H9 (cell line): Measurements from ENCODE around the gene RABL3. TPM values are rescaled to one million over a fixed set of nuclear protein-coding genes. Genes with fewer than 3 reads are reported as not detected.
A peak's percentile ranks its signal among the peaks of the same experiment; 100 is the strongest.
"Not testable (repeated sequence)": the region's sequence is repeated elsewhere in the genome, so short reads cannot be mapped to it uniquely, and the experiment has no call there.

Source experiments
- DNase-seq: peaks from one replicate; pipeline ENCODE4 v3.0.0-alpha.2; 2017
- H2AFZ ChIP-seq: one replicate; pipeline ENCODE4 v1.6.1; 2013; ENCODE audit warnings: mild to moderate bottlenecking, low read length, control low read depth, moderate library complexity
- H2AK5ac ChIP-seq: 2 replicates; pipeline ENCODE4 v1.6.1; 2013; ENCODE audit warnings: low read length, control low read depth, mixed read lengths; ENCODE audit not compliant: insufficient read length
- H2BK120ac ChIP-seq: one replicate; pipeline ENCODE4 v1.6.1; 2013; ENCODE audit warnings: low read depth, mild to moderate bottlenecking, low read length, control low read depth, inconsistent platforms; ENCODE audit not compliant: poor library complexity, severe bottlenecking
- H2BK12ac ChIP-seq: 2 replicates; pipeline ENCODE4 v1.6.1; 2013; ENCODE audit warnings: low read length, control low read depth, mixed read lengths, low read depth; ENCODE audit not compliant: insufficient read length
- H2BK15ac ChIP-seq: 2 replicates; pipeline ENCODE4 v1.6.1; 2013; ENCODE audit warnings: low read depth, low read length, control low read depth
- H2BK20ac ChIP-seq: one replicate; pipeline ENCODE4 v1.6.1; 2013; ENCODE audit warnings: low read depth, mild to moderate bottlenecking, low read length, control low read depth, inconsistent platforms; ENCODE audit not compliant: poor library complexity, severe bottlenecking
- H2BK5ac ChIP-seq: 2 replicates; pipeline ENCODE4 v1.6.1; 2013; ENCODE audit warnings: low read length, control low read depth, mixed read lengths; ENCODE audit not compliant: insufficient read length
- H3K14ac ChIP-seq: 2 replicates; pipeline ENCODE4 v1.6.1; 2013; ENCODE audit warnings: low read length, control low read depth; ENCODE audit not compliant: insufficient read depth
- H3K18ac ChIP-seq: 2 replicates; pipeline ENCODE4 v1.6.1; 2013; ENCODE audit warnings: low read depth, mild to moderate bottlenecking, mixed read lengths, low read length, control low read depth; ENCODE audit not compliant: insufficient read length
- H3K23ac ChIP-seq: 2 replicates; pipeline ENCODE4 v1.6.1; 2013; ENCODE audit warnings: low read length, control low read depth, mixed read lengths, low read depth; ENCODE audit not compliant: insufficient read length
- H3K23me2 ChIP-seq: 2 replicates; pipeline ENCODE4 v1.6.1; 2013; ENCODE audit warnings: low read depth, mild to moderate bottlenecking, mixed read lengths, low read length, control low read depth; ENCODE audit not compliant: insufficient read length, poor library complexity, severe bottlenecking
- H3K27ac ChIP-seq: 2 replicates; pipeline ENCODE4 v1.5.1; 2013; ENCODE audit warnings: low read length, control low read depth, mixed read lengths, low read depth; ENCODE audit not compliant: insufficient read length
- H3K27me3 ChIP-seq: 2 replicates; pipeline ENCODE4 v1.6.1; 2013; ENCODE audit warnings: low read length, control low read depth, inconsistent platforms; ENCODE audit not compliant: insufficient read depth
- H3K4ac ChIP-seq: 2 replicates; pipeline ENCODE4 v1.6.1; 2013; ENCODE audit warnings: low read depth, mild to moderate bottlenecking, control low read depth, inconsistent platforms, low read length, moderate library complexity
- H3K4me1 ChIP-seq: 2 replicates; pipeline ENCODE4 v1.6.1; 2013; ENCODE audit warnings: low read length, control low read depth, inconsistent platforms; ENCODE audit not compliant: insufficient read depth
- H3K4me2 ChIP-seq: 2 replicates; pipeline ENCODE4 v1.6.1; 2013; ENCODE audit warnings: low read length, control low read depth, mixed read lengths; ENCODE audit not compliant: insufficient read length, insufficient read depth
- H3K56ac ChIP-seq: 2 replicates; pipeline ENCODE4 v1.6.1; 2013; ENCODE audit warnings: low read depth, mild to moderate bottlenecking, mixed read lengths, low read length, control low read depth; ENCODE audit not compliant: insufficient read length
- H3K79me1 ChIP-seq: 2 replicates; pipeline ENCODE4 v1.6.1; 2013; ENCODE audit warnings: low read depth, mild to moderate bottlenecking, moderate library complexity, low read length, control low read depth, inconsistent platforms; ENCODE audit not compliant: insufficient read depth, poor library complexity, severe bottlenecking
- H3K79me2 ChIP-seq: 2 replicates; pipeline ENCODE4 v1.6.1; 2013; ENCODE audit warnings: low read length, control low read depth, inconsistent platforms; ENCODE audit not compliant: insufficient read depth
- H3K9ac ChIP-seq: 2 replicates; pipeline ENCODE4 v1.6.1; 2013; ENCODE audit warnings: low read length, control low read depth, mixed read lengths; ENCODE audit not compliant: insufficient read length; ENCODE audit errors: extremely low read depth
- H3K9me3 ChIP-seq: one replicate; pipeline ENCODE4 v1.6.1; 2013; ENCODE audit warnings: low read depth, low read length, inconsistent platforms; ENCODE audit not compliant: control insufficient read depth
- H3T11ph ChIP-seq: one replicate; pipeline ENCODE4 v1.6.1; 2013; ENCODE audit warnings: mild to moderate bottlenecking, low read length, control low read depth, inconsistent platforms
- H4K20me1 ChIP-seq: one replicate; pipeline ENCODE4 v1.6.1; 2013; ENCODE audit not compliant: control insufficient read depth, insufficient read length, insufficient read depth
- H4K5ac ChIP-seq: 2 replicates; pipeline ENCODE4 v1.6.1; 2013; ENCODE audit warnings: low read depth, mild to moderate bottlenecking, mixed read lengths, low read length, control low read depth; ENCODE audit not compliant: insufficient read length
- H4K8ac ChIP-seq: replicated peaks from 2 replicates; pipeline ENCODE4 v1.6.1; 2013; ENCODE audit warnings: low read length, control low read depth, mixed read lengths, low read depth; ENCODE audit not compliant: insufficient read length
- H4K91ac ChIP-seq: 2 replicates; pipeline ENCODE4 v1.6.1; 2013; ENCODE audit warnings: low read depth, mild to moderate bottlenecking, moderate library complexity, mixed read lengths, low read length, control low read depth; ENCODE audit not compliant: insufficient read length
- H3K27ac Mint-ChIP-seq, 3 experiments: 2 replicates in 2 of 3; 3 replicates in 1 of 3; pipeline ENCODE4 v1.8.0; 2020 to 2021; ENCODE audit warnings: mixed read lengths in 3 of 3, mild to moderate bottlenecking in 1 of 3, moderate library complexity in 1 of 3
- H3K27me3 Mint-ChIP-seq: 2 replicates; pipeline ENCODE4 v1.8.0; 2021; ENCODE audit warnings: low read depth, mild to moderate bottlenecking, moderate library complexity, mixed read lengths
- H3K36me3 Mint-ChIP-seq, 3 experiments: 2 replicates in 2 of 3; 3 replicates in 1 of 3; pipeline ENCODE4 v1.8.0; 2020 to 2021; ENCODE audit warnings: low read depth in 3 of 3, mixed read lengths in 3 of 3; ENCODE audit not compliant: insufficient read depth in 1 of 3
- H3K4me1 Mint-ChIP-seq, 2 experiments: 2 replicates each; pipeline ENCODE4 v1.8.0; 2020; ENCODE audit warnings: mixed read lengths in 2 of 2
- H3K4me3 Mint-ChIP-seq, 2 experiments: 2 replicates in 1 of 2; 3 replicates in 1 of 2; pipeline ENCODE4 v1.8.0; 2020 to 2021; ENCODE audit warnings: mild to moderate bottlenecking in 2 of 2, mixed read lengths in 2 of 2, moderate library complexity in 1 of 2
- H3K9me3 Mint-ChIP-seq, 2 experiments: 2 replicates in 1 of 2; 3 replicates in 1 of 2; pipeline ENCODE4 v1.8.0; 2020; ENCODE audit warnings: mild to moderate bottlenecking in 2 of 2, mixed read lengths in 2 of 2, moderate library complexity in 1 of 2
- CTCF ChIP-seq: fragments of 200-600 bp; sonication (generic); conservative IDR thresholded peaks from 3 replicates; pipeline ENCODE4 v1.8.0; 2021; ENCODE audit warnings: antibody characterized with exemption, mild to moderate bottlenecking
- WGBS: extraction: QIAGEN DNeasy Blood & Tissue Kit; methylation state at CpG from one replicate; pipeline ENCODE4 v1.1.7; 2013; ENCODE audit warnings: missing lambda C conversion rate, low lambda C conversion rate, mixed read lengths; ENCODE audit not compliant: insufficient read length; ENCODE audit errors: extremely low coverage; 5-methylcytosine and 5-hydroxymethylcytosine counted together
- total RNA-seq: library from RNA; stranded (reverse); gene quantifications from 2 replicates; pipeline ENCODE4 v1.2.1, GENCODE V29; 2021

Gene RABL3
- total RNA-seq, 1 experiment from 2014 or later, result 26.7 TPM

- no CpG with 5 or more reads among the region's 3 CpGs for WGBS
- no peak overlapping the region for H3K18ac ChIP-seq
- no peak overlapping the region for H2AFZ ChIP-seq
- no peak overlapping the region for H2BK20ac ChIP-seq
- H3T11ph ChIP-seq, result no peak overlapping the region
- no peak overlapping the region for H2AK5ac ChIP-seq
- Mint-ChIP-seq H3K9me3 (peaks cover 21 to 24% of the 10 kb centered on the region in 2 experiments), H3K4me1 (peaks cover 24 to 27% of the 10 kb centered on the region in 2 experiments), H3K27ac (no peak overlapping the region), H3K4me3 (peak overlapping the region; percentile 86 to 96), H3K27me3 (no peaks in the 10 kb centered on the region), H3K36me3 (peaks cover 38 to 43% (median 38%) of the 10 kb centered on the region in 3 experiments)
- H3K79me2 ChIP-seq, result peaks cover 25% of the 10 kb centered on the region; the same call in 1 of the 2 replicates
- no peaks in the 10 kb centered on the region for H4K20me1 ChIP-seq
- H3K14ac ChIP-seq, result no peak overlapping the region
- no peak overlapping the region for H2BK15ac ChIP-seq
- TF ChIP-seq CTCF, result no peak
- no peak overlapping the region for H4K5ac ChIP-seq
- H3K23me2 ChIP-seq, result peaks cover 9% of the 10 kb centered on the region
- H3K9me3 ChIP-seq, result no peaks in the 10 kb centered on the region
- no peak overlapping the region for H3K56ac ChIP-seq
- H3K27me3 ChIP-seq, result no peaks in the 10 kb centered on the region
- peak overlapping the region; percentile 84 for H3K4me2 ChIP-seq
- H2BK5ac ChIP-seq, result no peak overlapping the region
- H3K79me1 ChIP-seq, result peaks cover 9% of the 10 kb centered on the region
- no peak overlapping the region for H3K9ac ChIP-seq
- DNase-seq, result no peak
- H3K27ac ChIP-seq, result no peak overlapping the region
- H3K23ac ChIP-seq, result no peak overlapping the region
- no peak overlapping the region for H3K4ac ChIP-seq
- H2BK120ac ChIP-seq, result no peak overlapping the region
- H3K4me1 ChIP-seq, result no peaks in the 10 kb centered on the region
- H2BK12ac ChIP-seq, result no peak overlapping the region
- H4K91ac ChIP-seq, result no peak overlapping the region
- H4K8ac ChIP-seq, result no peak overlapping the region
Measured at GRCh38 chr3:120741320-120741719, 996 bp downstream of the RABL3 start.

GRCh38 chr3:120738006-120738405 lies 4.3 kb downstream of the RABL3 start:
- H3K79me1 ChIP-seq, result not testable (repeated sequence)

More at GRCh38 chr3:120738006-120738405, 4.3 kb downstream of the RABL3 start:
- not testable (repeated sequence) for H4K8ac ChIP-seq, H3K27me3 ChIP-seq, H3K56ac ChIP-seq, H3K79me2 ChIP-seq, H3K23ac ChIP-seq, H3K27ac Mint-ChIP-seq, H2BK5ac ChIP-seq, H3K9ac ChIP-seq, H4K20me1 ChIP-seq, H3K18ac ChIP-seq, H3K27me3 Mint-ChIP-seq, H3K27ac ChIP-seq, H4K5ac ChIP-seq, H2AK5ac ChIP-seq, H3K23me2 ChIP-seq, H3K14ac ChIP-seq, H3K9me3 ChIP-seq, H3K4me3 Mint-ChIP-seq, H2BK120ac ChIP-seq, H3K4me2 ChIP-seq, H3T11ph ChIP-seq, H3K4ac ChIP-seq, H3K4me1 Mint-ChIP-seq, H2BK20ac ChIP-seq, DNase-seq, H2AFZ ChIP-seq, H3K4me1 ChIP-seq, H4K91ac ChIP-seq, H2BK15ac ChIP-seq, H2BK12ac ChIP-seq
- peaks cover 40 to 59% (median 48%) of the 10 kb centered on the region in 3 experiments for H3K36me3 Mint-ChIP-seq
- peaks cover 42 to 48% of the 10 kb centered on the region in 2 experiments for H3K9me3 Mint-ChIP-seq
- no CpG with 5 or more reads among the region's 8 CpGs for WGBS
